HUES48 (cell line): ENCODE data around the gene AIG1.

Experiments used
- H3K27ac ChIP-seq: one replicate; pipeline ENCODE4 v1.7.0; 2013; ENCODE audit warnings: low read depth, low read length, inconsistent platforms
- H3K27me3 ChIP-seq: 2 replicates; pipeline ENCODE4 v1.6.1; 2013; ENCODE audit warnings: mild to moderate bottlenecking, low read length; ENCODE audit not compliant: control insufficient read depth, insufficient read depth
- H3K36me3 ChIP-seq: 2 replicates; pipeline ENCODE4 v1.6.1; 2013; ENCODE audit warnings: low read length; ENCODE audit not compliant: control insufficient read depth, insufficient read depth
- H3K4me1 ChIP-seq: 2 replicates; pipeline ENCODE4 v1.6.1; 2013; ENCODE audit warnings: mild to moderate bottlenecking, low read length; ENCODE audit not compliant: control insufficient read depth, insufficient read depth
- H3K4me3 ChIP-seq: 2 replicates; pipeline ENCODE4 v1.5.1; 2013; ENCODE audit warnings: mild to moderate bottlenecking, low read depth, low read length
- H3K9ac ChIP-seq: 2 replicates; pipeline ENCODE4 v1.6.1; 2013; ENCODE audit warnings: mild to moderate bottlenecking, low read depth, low read length, moderate library complexity
- H3K9me3 ChIP-seq: 2 replicates; pipeline ENCODE4 v1.6.1; 2013; ENCODE audit warnings: low read length; ENCODE audit not compliant: control insufficient read depth, insufficient read depth

Gene AIG1

DNA sequence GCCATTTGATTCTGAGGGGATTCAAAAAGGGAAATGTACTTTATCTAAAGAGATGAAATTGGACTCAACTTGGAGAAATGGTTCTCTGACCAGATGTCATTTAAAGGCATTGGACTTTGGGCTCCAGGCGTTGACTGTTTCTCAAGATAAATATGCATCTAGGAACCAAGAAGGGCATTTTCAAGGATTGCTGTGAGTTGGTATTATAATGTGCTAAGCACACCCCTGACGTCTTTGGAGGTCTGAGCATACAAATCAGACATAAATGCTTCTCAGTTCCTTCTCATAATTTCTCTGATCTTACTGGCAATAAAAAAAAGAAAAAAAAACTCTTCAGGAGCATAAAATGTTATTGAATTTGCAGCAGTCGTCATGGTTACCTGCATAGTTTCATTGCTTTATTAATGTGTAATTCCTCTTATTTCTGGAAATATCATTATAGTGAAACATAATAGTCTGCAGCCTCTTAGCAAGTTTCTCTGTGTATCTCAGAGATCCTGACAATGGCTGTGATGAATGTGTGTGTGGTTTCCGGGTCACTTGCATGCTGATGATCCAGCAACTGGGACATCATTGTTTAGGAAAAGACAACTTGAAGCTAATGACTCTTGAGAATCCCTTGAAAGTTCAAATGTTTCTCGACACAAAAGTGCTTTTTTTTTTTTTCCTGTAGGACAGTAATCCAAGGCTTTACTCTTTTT is 136.0 kb downstream of the AIG1 start:
- Histone ChIP-seq H3K27ac (no peak overlapping the region), H3K4me3 (no peak overlapping the region), H3K4me1 (no peaks in the 10 kb centered on the region), H3K36me3 (no peaks in the 10 kb centered on the region), H3K9ac (no peak overlapping the region), H3K9me3 (no peaks in the 10 kb centered on the region), H3K27me3 (no peaks in the 10 kb centered on the region)

DNA sequence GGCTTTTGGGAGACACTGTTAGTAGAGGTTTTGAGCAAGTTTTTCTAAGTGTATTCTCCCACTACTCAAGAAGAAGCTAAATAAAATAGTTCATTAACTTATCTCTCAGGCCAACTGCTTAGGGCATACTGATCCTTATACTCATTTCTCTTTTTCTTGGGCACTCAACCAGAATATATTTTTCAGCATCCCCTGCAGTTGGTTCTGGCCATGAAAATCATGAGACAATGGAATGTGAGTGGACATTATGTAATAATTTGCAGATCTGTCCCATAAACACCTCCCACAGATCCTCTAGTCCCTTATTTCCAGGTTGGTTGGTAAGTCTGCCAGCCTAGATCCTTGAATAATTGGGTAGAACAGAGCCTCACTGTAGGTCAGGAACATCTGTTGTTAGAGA is 136.7 kb downstream of the AIG1 start:
- H3K4me1 ChIP-seq: no peaks in the 10 kb centered on the region

DNA sequence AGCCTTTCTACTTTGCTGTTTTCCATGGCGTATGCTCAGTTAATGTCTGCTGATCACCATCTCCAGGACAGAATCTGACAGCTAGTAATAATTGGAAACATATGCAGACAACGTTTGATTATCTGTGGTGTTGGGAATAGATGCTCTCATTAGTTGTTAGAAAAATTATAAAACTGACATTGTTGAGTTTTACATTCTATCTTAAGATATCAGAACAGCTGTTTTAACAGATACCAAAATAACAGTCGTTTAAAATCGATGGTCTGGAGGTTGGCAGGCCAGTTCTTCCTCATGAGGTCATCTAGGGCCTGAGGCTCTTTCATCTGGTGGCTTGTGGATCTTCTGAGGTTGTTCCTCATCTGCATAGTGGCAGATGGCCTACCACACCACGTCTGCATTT is 137.6 kb downstream of the AIG1 start:
- Histone ChIP-seq H3K9me3 (no peaks in the 10 kb centered on the region), H3K27me3 (no peaks in the 10 kb centered on the region)

More for the DNA sequence above, 136.7 kb downstream of the AIG1 start:
- Histone ChIP-seq H3K9ac (no peak overlapping the region), H3K4me3 (no peak overlapping the region), H3K9me3 (no peaks in the 10 kb centered on the region), H3K27ac (no peak overlapping the region), H3K36me3 (no peaks in the 10 kb centered on the region), H3K27me3 (no peaks in the 10 kb centered on the region)

GRCh38 chr6:143199291-143199690 is 138.6 kb downstream of the AIG1 start:
- no peaks in the 10 kb centered on the region for H3K36me3 ChIP-seq
- no peaks in the 10 kb centered on the region for H3K27me3 ChIP-seq
- no peak overlapping the region for H3K27ac ChIP-seq
- no peaks in the 10 kb centered on the region for H3K9me3 ChIP-seq
- H3K4me1 ChIP-seq: no peaks in the 10 kb centered on the region
- no peak overlapping the region for H3K9ac ChIP-seq
- H3K4me3 ChIP-seq: no peak overlapping the region

More for the DNA sequence above, 137.6 kb downstream of the AIG1 start:
- no peak overlapping the region for H3K9ac ChIP-seq
- no peak overlapping the region for H3K27ac ChIP-seq
- H3K4me3 ChIP-seq: no peak overlapping the region
- H3K36me3 ChIP-seq: no peaks in the 10 kb centered on the region
- no peaks in the 10 kb centered on the region for H3K4me1 ChIP-seq

DNA sequence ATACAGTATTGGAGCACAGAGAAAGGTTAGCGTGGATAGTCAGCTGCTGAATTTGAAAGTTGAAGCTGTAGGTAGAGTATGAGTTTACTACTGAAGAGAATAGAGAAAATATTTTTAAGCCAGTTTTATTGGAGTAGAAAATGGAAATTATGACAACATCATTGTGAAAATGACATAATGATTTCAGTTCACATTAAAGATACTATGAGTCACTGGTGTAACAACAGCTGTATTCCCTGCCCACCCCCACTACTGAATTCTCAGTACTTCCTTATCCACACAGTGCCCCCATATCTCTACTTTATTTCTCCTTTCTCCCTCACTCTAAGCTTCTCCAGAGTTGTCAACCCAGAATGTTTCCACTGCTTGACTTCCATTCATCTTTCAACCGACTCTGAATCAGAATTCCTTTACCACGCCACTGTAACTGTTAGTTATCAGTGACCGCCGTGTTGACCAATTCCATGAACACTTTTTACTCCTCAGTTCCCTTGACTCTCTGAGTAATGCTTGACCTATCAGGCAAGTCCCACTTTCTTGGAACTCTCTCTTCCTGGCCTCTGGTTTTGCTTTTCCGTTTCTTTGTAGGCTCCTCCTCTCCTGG is 139.6 kb downstream of the AIG1 start:
- Histone ChIP-seq H3K9me3 (no peaks in the 10 kb centered on the region), H3K4me3 (no peak overlapping the region), H3K27ac (no peak overlapping the region), H3K27me3 (no peaks in the 10 kb centered on the region), H3K9ac (no peak overlapping the region), H3K36me3 (no peaks in the 10 kb centered on the region), H3K4me1 (no peaks in the 10 kb centered on the region)

GRCh38 chr6:143204045-143204444 is 143.4 kb downstream of the AIG1 start:
- Histone ChIP-seq H3K4me3 (no peak overlapping the region), H3K36me3 (0 out of 2 replicates have a peak, but pooled peaks cover 2% of the 10 kb centered on the region), H3K27me3 (no peaks in the 10 kb centered on the region), H3K9me3 (no peaks in the 10 kb centered on the region), H3K4me1 (no peaks in the 10 kb centered on the region), H3K27ac (no peak overlapping the region), H3K9ac (no peak overlapping the region)

DNA sequence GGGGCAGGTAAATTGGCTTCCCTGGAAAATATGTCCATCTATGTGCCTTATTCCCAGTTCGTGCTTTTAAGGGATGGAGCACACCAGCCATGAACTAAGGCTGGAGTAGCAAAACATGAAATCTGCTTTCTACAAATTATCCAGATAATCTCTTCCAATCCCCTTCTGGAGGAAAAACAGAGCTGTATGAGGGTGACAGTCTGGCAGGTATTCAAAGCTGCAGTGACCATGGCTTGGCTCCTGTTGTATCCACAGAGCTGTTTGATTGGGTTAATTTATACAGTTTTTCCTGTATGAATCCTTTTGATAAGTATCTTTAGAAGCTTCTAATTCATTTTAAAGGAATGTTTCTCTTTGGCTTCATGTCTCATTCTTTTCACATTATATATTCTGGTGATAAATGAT is 144.4 kb downstream of the AIG1 start:
- Histone ChIP-seq H3K4me3 (no peak overlapping the region), H3K9me3 (no peaks in the 10 kb centered on the region), H3K36me3 (0 out of 2 replicates have a peak, but pooled peaks cover 2% of the 10 kb centered on the region), H3K4me1 (no peaks in the 10 kb centered on the region), H3K27ac (no peak overlapping the region), H3K9ac (no peak overlapping the region), H3K27me3 (no peaks in the 10 kb centered on the region)

DNA sequence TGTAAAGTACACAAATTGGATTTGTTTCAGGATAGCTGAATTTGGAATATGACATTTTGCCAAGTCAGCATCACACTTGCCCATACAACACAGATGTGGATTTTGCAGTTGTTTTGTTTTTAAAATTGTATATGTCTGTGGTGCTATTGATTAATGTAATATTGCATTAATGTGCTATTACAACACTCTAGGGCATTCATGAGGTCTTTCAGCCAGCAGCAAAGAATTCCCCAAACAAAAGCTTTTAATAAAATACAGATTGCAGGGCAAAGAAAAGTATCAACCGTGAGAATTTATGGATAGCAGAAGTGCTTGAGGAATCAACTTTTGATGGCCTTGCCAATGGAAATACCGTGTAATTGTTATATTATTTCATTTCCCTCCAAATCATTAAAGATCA is 144.9 kb downstream of the AIG1 start:
- no peak overlapping the region for H3K9ac ChIP-seq
- H3K4me3 ChIP-seq: no peak overlapping the region
- no peaks in the 10 kb centered on the region for H3K27me3 ChIP-seq
- H3K9me3 ChIP-seq: no peaks in the 10 kb centered on the region
- 0 out of 2 replicates have a peak, but pooled peaks cover 2% of the 10 kb centered on the region for H3K36me3 ChIP-seq
- H3K27ac ChIP-seq: no peak overlapping the region
- H3K4me1 ChIP-seq: no peaks in the 10 kb centered on the region

DNA sequence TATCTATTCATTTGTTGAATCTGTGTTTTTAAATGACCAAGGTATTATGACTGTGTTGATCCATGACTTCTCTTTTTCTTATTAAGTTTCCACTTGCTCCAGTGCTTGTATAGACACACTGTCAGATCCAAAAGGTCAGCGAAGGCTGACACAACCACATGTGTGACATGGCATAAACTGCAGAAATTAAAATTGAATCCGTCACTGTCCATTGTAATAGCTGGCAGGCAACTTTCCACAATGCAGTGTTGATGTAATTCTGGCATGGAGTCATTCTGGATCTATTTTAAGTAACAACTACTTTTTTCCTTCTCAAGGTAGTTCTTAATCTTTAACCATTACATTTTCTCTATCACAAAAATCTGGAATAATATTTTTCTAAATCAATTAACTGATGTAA is 145.3 kb downstream of the AIG1 start:
- Histone ChIP-seq H3K4me3 (no peak overlapping the region), H3K27ac (no peak overlapping the region), H3K27me3 (no peaks in the 10 kb centered on the region), H3K4me1 (no peaks in the 10 kb centered on the region), H3K36me3 (0 out of 2 replicates have a peak, but pooled peaks cover 2% of the 10 kb centered on the region), H3K9me3 (no peaks in the 10 kb centered on the region), H3K9ac (no peak overlapping the region)

- H3K27ac ChIP-seq: no peak overlapping the region
- no peaks in the 10 kb centered on the region for H3K9me3 ChIP-seq
- no peaks in the 10 kb centered on the region for H3K27me3 ChIP-seq
- 0 out of 2 replicates have a peak, but pooled peaks cover 2% of the 10 kb centered on the region for H3K36me3 ChIP-seq
- no peak overlapping the region for H3K4me3 ChIP-seq
- no peaks in the 10 kb centered on the region for H3K4me1 ChIP-seq
- no peak overlapping the region for H3K9ac ChIP-seq
These were observed 145.9 kb downstream of the AIG1 start for GRCh38 chr6:143206550-143206949.

DNA sequence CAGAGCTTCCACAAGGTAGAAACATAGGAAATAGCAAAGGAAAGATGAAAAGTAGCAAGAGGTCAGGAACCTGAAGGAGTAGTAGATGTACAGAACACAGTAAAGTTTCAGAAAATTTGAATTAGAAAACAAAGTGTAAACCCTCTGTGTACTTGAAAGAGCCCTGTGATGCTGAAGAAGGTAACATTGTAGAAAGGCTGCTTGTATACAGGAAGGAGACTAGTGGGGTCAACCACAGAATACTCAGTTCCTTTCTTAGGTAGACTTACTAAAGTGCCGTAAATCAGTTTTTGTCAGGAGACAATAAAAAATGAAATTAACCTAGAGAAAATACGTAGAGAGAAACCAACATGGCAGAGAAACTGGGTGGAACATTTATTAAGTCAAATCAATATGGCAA is 149.7 kb downstream of the AIG1 start:
- H3K27ac ChIP-seq: no peak overlapping the region
- H3K4me3 ChIP-seq: no peak overlapping the region
- no peaks in the 10 kb centered on the region for H3K4me1 ChIP-seq
- H3K27me3 ChIP-seq: no peaks in the 10 kb centered on the region
- 0 out of 2 replicates have a peak, but pooled peaks cover 2% of the 10 kb centered on the region for H3K36me3 ChIP-seq
- no peaks in the 10 kb centered on the region for H3K9me3 ChIP-seq
- no peak overlapping the region for H3K9ac ChIP-seq
